Suprapubic skin (tissue), 4 donors: ENCODE results near the gene XYLT1. TPM values are rescaled to one million over a fixed set of nuclear protein-coding genes. Genes with fewer than 3 reads are reported as not detected.
A peak's percentile ranks its signal among the peaks of the same experiment; 100 is the strongest.

Experiments
- DNase-seq, 2 donors: peaks; one replicate each; pipeline ENCODE4 v3.0.0-alpha.2; 2019; ENCODE audit warnings: low spot score in 2 of 2
- H3K27ac ChIP-seq: fragments of 200-600 bp; sonication (generic); one replicate; pipeline ENCODE4 v1.5.1; 2019
- H3K27me3 ChIP-seq: fragments of 200-600 bp; sonication (generic); one replicate; pipeline ENCODE4 v1.5.1; 2019
- H3K36me3 ChIP-seq: fragments of 200-600 bp; sonication (generic); one replicate; pipeline ENCODE4 v1.5.1; 2019
- H3K4me1 ChIP-seq: fragments of 200-600 bp; sonication (generic); one replicate; pipeline ENCODE4 v1.5.1; 2019
- H3K4me3 ChIP-seq: fragments of 200-600 bp; sonication (generic); one replicate; pipeline ENCODE4 v1.5.1; 2019; ENCODE audit warnings: mild to moderate bottlenecking
- H3K9me3 ChIP-seq: fragments of 200-600 bp; sonication (generic); one replicate; pipeline ENCODE4 v1.5.1; 2019
- CTCF ChIP-seq, 2 donors: fragments of 200-600 bp in 1 of 2; fragments of 450-650 bp in 1 of 2; sonication (generic) in 1 of 2; IDR thresholded peaks; one replicate each; pipeline ENCODE4 v1.5.1; 2016 to 2019; ENCODE audit warnings: antibody characterized with exemption in 2 of 2, mild to moderate bottlenecking in 1 of 2, moderate library complexity in 1 of 2
- EP300 ChIP-seq: sonication (generic); formaldehyde crosslinking; IDR thresholded peaks from one replicate; pipeline ENCODE4 v1.6.1; 2017; ENCODE audit warnings: antibody characterized with exemption
- POLR2A ChIP-seq, 2 donors: fragments of 450-650 bp; IDR thresholded peaks; one replicate each; pipeline ENCODE4 v1.6.1; 2017; ENCODE audit warnings: antibody characterized with exemption in 2 of 2, mild to moderate bottlenecking in 2 of 2, moderate library complexity in 2 of 2
- POLR2AphosphoS5 ChIP-seq, 3 donors: sonication (generic); formaldehyde crosslinking; IDR thresholded peaks; one replicate each; pipeline ENCODE4 v1.6.1; 2017; ENCODE audit warnings: antibody characterized with exemption in 3 of 3
- WGBS: methylation state at CpG from one replicate; pipeline ENCODE4 v1.1.5; 2018; 5-methylcytosine and 5-hydroxymethylcytosine counted together
- total RNA-seq, 4 donors: library from RNA; depleted of rRNA; stranded (reverse); fragments of >200 nt; gene quantifications; one replicate each; pipeline ENCODE4 v1.1.0, GENCODE V29; 2016

Gene XYLT1
- total RNA-seq, 4 donors from 2014 or later, result 23.5 to 30.6 (median 25.7) TPM

GRCh38 chr16:17199135-17199534 lies 271.6 kb downstream of the XYLT1 start:
- WGBS, result 98% methylated on average over 3 of the region's 3 CpGs
- Histone ChIP-seq H3K36me3 (peaks cover 36% of the 10 kb centered on the region), H3K4me3 (no peak overlapping the region)

GRCh38 chr16:17196526-17196925 lies 274.2 kb downstream of the XYLT1 start:
- H3K27me3 ChIP-seq, result no peaks in the 10 kb centered on the region
- no peaks in the 10 kb centered on the region for H3K4me1 ChIP-seq
- 95% methylated on average over 3 of the region's 3 CpGs for WGBS
- H3K27ac ChIP-seq, result no peak overlapping the region
- H3K4me3 ChIP-seq, result no peak overlapping the region
- no peak for DNase-seq
- no peak for TF ChIP-seq POLR2AphosphoS5 (IDR thresholded peaks at IDR 0.05)
- no peak for TF ChIP-seq EP300
- no peak for TF ChIP-seq POLR2A (IDR thresholded peaks at IDR 0.05)
- TF ChIP-seq CTCF (IDR thresholded peaks at IDR 0.05), result no peak
- peaks cover 39% of the 10 kb centered on the region for H3K36me3 ChIP-seq
- no peaks in the 10 kb centered on the region for H3K9me3 ChIP-seq

More at GRCh38 chr16:17199135-17199534, 271.6 kb downstream of the XYLT1 start:
- Histone ChIP-seq H3K27me3 (no peaks in the 10 kb centered on the region), H3K27ac (no peak overlapping the region), H3K9me3 (no peaks in the 10 kb centered on the region), H3K4me1 (no peaks in the 10 kb centered on the region)
- no peak for TF ChIP-seq POLR2A (IDR thresholded peaks at IDR 0.05)
- no peak for TF ChIP-seq EP300
- no peak for TF ChIP-seq CTCF (IDR thresholded peaks at IDR 0.05)
- TF ChIP-seq POLR2AphosphoS5 (IDR thresholded peaks at IDR 0.05), result no peak
- DNase-seq, result no peak

- DNase-seq, result no peak
- TF ChIP-seq CTCF (IDR thresholded peaks at IDR 0.05) (peak in 1 of 2 donors; percentile 53), POLR2AphosphoS5 (IDR thresholded peaks at IDR 0.05) (no peak), POLR2A (IDR thresholded peaks at IDR 0.05) (no peak), EP300 (no peak)
- peaks cover 35% of the 10 kb centered on the region for H3K36me3 ChIP-seq
These were observed 276.5 kb downstream of the XYLT1 start for GRCh38 chr16:17194190-17194780.

GRCh38 chr16:17193566-17194100 lies 277.1 kb downstream of the XYLT1 start:
- Histone ChIP-seq H3K9me3 (no peaks in the 10 kb centered on the region), H3K4me1 (no peaks in the 10 kb centered on the region), H3K27me3 (no peaks in the 10 kb centered on the region), H3K27ac (no peak overlapping the region), H3K36me3 (peaks cover 29% of the 10 kb centered on the region), H3K4me3 (no peak overlapping the region)
- no peak for DNase-seq
- 88% methylated on average over 6 of the region's 6 CpGs for WGBS
- no peak for TF ChIP-seq POLR2AphosphoS5 (IDR thresholded peaks at IDR 0.05)
- no peak for TF ChIP-seq CTCF (IDR thresholded peaks at IDR 0.05)

More at GRCh38 chr16:17194190-17194780, 276.5 kb downstream of the XYLT1 start:
- no peaks in the 10 kb centered on the region for H3K4me1 ChIP-seq
- H3K27me3 ChIP-seq, result no peaks in the 10 kb centered on the region
- H3K4me3 ChIP-seq, result no peak overlapping the region
- H3K9me3 ChIP-seq, result no peaks in the 10 kb centered on the region
- 61% methylated on average over 12 of the region's 14 CpGs for WGBS
- H3K27ac ChIP-seq, result no peak overlapping the region

GRCh38 chr16:17184026-17184425 lies 286.7 kb downstream of the XYLT1 start:
- H3K4me3 ChIP-seq, result no peak overlapping the region
- no peaks in the 10 kb centered on the region for H3K27me3 ChIP-seq
- no peaks in the 10 kb centered on the region for H3K36me3 ChIP-seq
- H3K27ac ChIP-seq, result no peak overlapping the region
- WGBS, result 80% methylated on average over 7 of the region's 7 CpGs
- no peaks in the 10 kb centered on the region for H3K4me1 ChIP-seq
- TF ChIP-seq POLR2AphosphoS5 (IDR thresholded peaks at IDR 0.05) (no peak), CTCF (IDR thresholded peaks at IDR 0.05) (no peak), POLR2A (IDR thresholded peaks at IDR 0.05) (no peak), EP300 (no peak)
- no peak for DNase-seq
- H3K9me3 ChIP-seq, result no peaks in the 10 kb centered on the region
